Measurements from ENCODE around the gene PAGR1.
"Not testable (repeated sequence)": the region's sequence is repeated elsewhere in the genome, so short reads cannot be mapped to it uniquely, and the experiment has no call there.

The PAGR1 gene

GRCh38 chr16:29812754-29813643 lies 3.0 kb upstream of the PAGR1 start:
- no peak for DNase-seq (ENCODE audit: low spot score)

- DNase-seq (ENCODE audit: low spot score): no peak
These were observed 2.0 kb upstream of the PAGR1 start for GRCh38 chr16:29813644-29814562.

DNA sequence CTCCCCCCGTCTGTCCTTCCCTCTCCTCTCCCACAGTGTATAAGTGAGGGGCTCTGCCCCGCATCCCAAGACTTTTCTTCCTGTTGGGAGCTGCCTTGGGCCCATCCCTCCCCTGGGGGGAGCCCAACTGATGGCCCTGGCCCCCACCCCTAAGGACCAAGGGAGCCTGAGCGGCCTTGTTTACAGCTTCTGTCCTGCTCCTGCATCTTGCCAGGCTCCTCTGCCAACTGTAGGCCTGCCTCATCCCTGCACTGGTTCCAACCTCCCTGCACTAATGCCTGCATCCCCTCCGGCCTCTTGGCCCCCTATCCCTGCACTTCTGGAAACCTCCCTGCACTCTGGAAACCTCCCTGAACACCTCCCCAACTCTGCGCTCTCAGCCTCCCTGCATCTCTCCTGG lies 1.4 kb upstream of the PAGR1 start:
- DNase-seq (ENCODE audit: low spot score): no peak

DNA sequence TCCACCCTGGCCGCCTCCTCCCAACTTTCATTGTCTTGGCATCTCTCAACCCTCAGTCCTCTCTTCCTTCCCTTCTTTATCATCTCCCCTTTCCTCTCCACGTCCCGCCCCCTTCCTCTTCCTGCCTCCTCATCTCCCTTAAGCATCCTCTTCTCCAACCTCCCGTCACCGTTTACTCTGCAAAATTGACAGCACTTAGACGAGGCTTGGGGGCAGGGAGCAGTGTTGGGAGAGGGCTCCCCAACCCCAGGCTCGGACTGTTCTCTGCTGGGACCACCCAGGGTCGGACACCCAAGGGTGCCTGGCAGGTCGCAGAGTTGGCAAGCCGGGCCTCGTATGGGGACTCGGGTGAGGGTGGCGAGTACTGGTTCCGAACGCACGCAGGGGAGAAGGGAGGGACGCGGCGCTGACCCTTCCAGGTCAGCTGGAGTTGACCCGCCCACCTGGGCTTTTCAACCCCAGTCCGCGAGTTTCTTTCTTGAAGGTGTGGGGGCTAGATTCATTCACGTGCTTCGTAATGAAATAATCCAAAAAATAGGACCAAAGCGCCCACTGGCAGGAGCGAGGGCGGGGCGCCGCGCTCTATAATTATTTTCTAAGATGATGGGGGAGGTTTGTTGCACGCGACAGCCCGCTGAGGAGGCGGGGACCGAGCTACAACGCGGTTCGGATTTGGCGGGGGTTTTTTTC lies 775 bp upstream of the PAGR1 start:
- DNase-seq (ENCODE audit: low spot score): no peak

DNA sequence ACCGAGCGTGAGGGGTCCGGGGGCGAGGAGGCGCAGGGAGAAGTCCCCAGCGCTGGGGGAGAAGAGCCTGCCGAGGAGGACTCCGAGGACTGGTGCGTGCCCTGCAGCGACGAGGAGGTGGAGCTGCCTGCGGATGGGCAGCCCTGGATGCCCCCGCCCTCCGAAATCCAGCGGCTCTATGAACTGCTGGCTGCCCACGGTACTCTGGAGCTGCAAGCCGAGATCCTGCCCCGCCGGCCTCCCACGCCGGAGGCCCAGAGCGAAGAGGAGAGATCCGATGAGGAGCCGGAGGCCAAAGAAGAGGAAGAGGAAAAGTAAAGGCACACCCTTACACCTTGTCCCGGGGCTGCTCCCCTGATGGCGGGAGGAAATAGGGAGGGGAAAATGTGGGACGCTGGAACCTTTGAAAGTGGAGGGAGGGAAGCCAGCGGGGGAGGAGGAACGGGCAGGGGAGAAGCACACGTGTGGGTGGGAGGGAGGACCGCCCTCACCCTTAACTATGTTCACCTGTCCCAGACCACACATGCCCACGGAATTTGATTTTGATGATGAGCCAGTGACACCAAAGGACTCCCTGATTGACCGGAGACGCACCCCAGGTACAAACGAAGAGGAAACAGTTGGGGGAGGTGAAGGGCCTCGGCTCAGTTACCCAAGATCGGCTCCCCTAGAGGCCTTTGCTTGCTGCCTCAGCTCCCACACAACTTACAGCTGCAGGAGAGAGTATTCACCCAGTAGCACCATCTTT lies 916 bp downstream of the PAGR1 start:
- peak; percentile 68 for DNase-seq (ENCODE audit: low spot score)

- no peak for DNase-seq (ENCODE audit: low spot score)
These were observed 2.1 kb downstream of the PAGR1 start for GRCh38 chr16:29818082-29818481.

GRCh38 chr16:29819506-29819905 lies 3.6 kb downstream of the PAGR1 start:
- no peak for DNase-seq (ENCODE audit: low spot score)

- DNase-seq (ENCODE audit: low spot score): peak; percentile 62
These were observed 4.3 kb downstream of the PAGR1 start, which contains the start of gene MVP for GRCh38 chr16:29820271-29820701. Gene MVP (plus strand): TSS chr16:29820462. CDS start chr16:29830550, 10,088 bp downstream.

- DNase-seq (ENCODE audit: low spot score): peak; percentile 54
These were observed 5.0 kb downstream of the PAGR1 start for GRCh38 chr16:29820730-29821642.

GRCh38 chr16:29821643-29822115 lies 5.7 kb downstream of the PAGR1 start:
- no peak for DNase-seq (ENCODE audit: low spot score)

- no peak for DNase-seq (ENCODE audit: low spot score)
These were observed 8.7 kb downstream of the PAGR1 start for GRCh38 chr16:29824589-29825144.

DNA sequence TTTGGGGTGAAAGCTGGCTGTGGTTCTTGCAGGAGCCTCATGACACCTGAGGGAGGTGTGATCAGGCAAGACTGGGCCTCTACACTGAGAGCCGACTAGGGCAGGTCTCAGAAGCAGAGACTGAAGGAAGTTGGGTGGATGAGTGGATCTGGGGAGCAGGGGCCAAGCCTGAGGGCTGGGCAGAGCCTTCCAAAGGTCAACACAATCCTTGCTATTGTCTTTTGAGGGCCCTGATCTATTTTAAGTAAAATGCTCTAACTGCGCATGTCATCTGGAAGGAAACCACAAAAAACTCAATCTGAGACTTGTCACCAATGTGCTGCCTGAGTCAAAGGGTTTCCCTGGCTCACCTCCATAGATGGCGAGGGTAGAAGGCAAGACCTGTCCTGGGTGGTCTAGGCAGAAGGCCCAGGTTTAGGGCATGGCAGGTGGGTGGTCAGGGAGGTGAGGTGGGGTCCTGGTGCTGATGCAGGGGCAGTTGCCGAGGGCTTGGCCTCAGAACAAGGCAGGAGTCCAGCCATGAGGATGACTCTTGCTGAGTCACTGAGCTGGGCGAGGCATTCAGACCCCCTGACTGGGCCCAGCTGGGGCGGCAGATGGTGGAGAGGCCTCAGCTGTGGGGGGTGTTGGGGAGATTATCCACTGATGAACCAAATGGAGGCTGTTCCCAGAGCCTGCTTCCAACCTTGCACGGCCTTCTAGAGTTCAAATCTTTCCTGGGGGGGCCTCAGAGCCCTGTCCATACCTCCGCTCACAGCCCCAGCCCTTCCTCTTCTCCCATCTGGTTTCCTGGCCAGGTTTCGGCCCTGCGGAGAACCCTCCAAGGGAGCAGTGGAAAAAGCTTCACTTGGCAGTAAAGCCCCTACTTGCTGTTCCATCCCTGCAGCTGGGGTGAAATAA lies 9.4 kb downstream of the PAGR1 start:
- DNase-seq (ENCODE audit: low spot score): peak; percentile 86

DNA sequence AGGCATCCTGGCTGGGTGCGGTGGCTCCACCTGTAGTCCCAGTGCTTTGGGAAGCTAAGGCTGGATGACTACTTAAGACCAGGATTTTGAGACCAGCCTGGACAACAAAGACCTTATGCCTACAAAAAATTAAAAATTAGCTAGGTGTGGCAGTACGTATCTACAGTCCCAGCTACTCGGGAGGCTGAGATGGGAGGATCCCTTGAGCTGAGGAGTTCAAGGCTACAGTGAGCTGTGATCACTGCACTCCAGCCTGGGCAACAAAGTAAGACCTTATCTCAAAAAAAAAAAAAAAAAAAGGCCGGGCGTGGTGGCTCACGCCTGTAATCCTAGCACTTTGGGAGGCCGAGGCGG lies 10.4 kb downstream of the PAGR1 start:
- DNase-seq (ENCODE audit: low spot score): no peak

DNA sequence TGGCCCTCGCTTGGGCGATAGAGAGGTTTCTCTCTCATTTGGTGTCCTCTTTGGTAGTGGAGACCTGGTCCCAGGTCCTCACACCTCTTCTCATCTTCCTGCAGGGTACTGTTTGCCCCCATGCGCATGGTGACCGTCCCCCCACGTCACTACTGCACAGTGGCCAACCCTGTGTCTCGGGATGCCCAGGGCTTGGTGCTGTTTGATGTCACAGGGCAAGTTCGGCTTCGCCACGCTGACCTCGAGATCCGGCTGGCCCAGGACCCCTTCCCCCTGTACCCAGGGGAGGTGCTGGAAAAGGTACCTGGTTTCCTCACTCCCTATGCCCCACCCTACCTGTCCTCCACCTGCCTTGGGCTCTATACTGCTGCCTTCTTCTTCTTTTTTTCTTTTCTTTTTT lies 14.8 kb downstream of the PAGR1 start:
- no peak for DNase-seq (ENCODE audit: low spot score)

DNA sequence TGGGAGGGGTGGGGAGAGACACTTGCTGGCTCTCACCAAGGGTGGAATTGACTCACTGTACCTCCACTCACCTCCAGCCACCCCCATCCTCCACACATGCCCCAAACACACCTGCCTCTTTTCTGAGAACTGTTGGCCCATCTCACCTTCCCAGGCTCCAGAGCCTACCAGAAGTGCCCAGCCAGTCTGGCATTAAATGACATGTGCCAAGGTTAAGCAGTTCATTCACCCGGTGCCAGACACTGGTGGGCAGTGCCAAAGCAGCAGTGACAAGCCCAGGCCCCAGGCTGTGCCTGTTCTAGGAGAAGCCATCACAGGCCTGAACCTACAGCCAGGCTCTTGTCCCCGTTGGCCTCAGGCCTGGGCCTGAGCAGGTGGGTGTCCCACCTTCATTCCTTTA lies 15.5 kb downstream of the PAGR1 start:
- DNase-seq (ENCODE audit: low spot score): no peak

DNA sequence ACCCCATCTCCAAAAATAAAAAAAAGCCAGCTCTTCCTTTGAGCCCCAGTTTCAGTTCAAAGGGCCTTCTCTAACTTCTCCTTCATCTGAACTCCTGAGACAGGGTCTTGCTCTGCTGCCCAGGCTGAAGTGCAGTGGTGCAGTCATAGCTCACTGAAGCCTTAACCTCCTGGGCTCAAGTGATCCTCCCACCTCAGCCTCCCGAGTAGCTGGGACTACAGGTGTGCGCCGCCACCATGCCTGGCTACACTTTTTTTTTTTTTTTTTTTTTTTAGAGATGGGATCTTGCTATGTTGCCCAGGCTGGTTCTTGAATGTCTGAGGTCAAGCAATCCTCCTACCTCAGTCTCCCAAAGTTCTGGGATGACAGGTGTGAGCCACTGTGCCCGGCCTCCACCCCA lies 17.3 kb downstream of the PAGR1 start:
- not testable (repeated sequence) for DNase-seq (ENCODE audit: low spot score)

DNA sequence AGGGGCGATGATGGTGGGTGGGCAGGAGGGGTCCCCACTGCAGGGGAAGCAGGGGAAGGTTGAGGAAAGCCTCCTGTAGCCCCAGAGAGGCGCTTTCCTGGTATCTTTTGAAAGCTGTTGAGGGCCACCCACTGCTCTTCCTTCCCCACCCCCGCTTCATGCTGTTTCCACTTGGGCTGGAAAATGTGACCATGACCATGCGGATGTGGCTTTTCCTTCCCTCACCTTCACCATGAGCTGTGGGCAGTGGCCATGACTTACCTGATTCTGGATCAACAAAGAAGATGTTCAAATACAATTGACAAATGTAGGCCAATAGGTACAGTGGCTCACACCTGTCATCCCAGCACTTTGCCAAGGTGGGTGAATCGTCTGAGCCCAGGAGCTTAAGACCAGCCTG lies 18.1 kb downstream of the PAGR1 start:
- no peak for DNase-seq (ENCODE audit: low spot score)

DNA sequence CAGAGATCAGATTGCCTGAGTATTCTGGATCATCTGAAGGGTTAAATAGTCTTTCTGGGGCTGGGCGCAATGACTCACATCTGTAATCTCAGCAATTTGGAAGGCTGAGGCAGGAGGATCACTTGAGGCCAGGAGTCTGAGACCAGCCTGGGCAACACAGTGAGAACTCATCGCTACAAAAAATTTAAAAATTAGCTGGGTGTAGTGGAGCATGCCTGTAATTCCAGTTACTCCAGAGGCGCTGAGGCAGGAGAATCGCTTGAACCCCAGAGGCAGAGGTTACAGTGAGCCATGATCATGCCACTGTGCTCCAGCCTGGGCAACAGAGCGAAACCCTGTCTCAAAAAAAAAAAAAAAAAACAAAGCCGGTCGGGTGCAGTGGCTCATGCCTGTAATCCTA lies 20.0 kb downstream of the PAGR1 start:
- no peak for DNase-seq (ENCODE audit: low spot score)

DNA sequence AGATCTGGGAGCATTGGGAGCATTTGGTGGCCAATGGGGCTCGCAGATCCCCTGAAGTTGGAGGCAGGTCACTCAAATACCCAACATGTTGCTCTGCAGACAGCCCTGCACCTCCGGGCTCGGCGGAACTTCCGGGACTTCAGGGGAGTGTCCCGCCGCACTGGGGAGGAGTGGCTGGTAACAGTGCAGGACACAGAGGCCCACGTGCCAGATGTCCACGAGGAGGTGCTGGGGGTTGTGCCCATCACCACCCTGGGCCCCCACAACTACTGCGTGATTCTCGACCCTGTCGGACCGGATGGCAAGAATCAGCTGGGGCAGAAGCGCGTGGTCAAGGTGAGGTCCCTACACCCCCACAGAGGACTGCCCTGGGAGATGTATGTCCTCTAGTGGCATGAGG lies 20.7 kb downstream of the PAGR1 start:
- no peak for DNase-seq (ENCODE audit: low spot score)

Measured in activated CD4-positive, alpha-beta T cell treated with anti-CD3 and anti-CD28 coated beads, Interleukin-2, Interleukin-4, amounts not matched to agents 100 ng/mL and 50 ng/mL, durations not matched to agents 16 hours and 8 hours (primary cell).